ENCODE results near the gene CORO2B.

The CORO2B gene

GRCh38 chr15:68626283-68626682 is 47.5 kb downstream of the CORO2B start:
- DNase-seq (ENCODE audit: low read depth in 3 of 3, low spot score in 1 of 3), result no peak

- no peak for DNase-seq (ENCODE audit: low read depth in 3 of 3, low spot score in 1 of 3)
Observed at GRCh38 chr15:68626739-68627138, 47.9 kb downstream of the CORO2B start.

GRCh38 chr15:68627476-68627875 is 48.7 kb downstream of the CORO2B start:
- DNase-seq (ENCODE audit: low read depth in 3 of 3, low spot score in 1 of 3), result no peak

GRCh38 chr15:68627995-68628394 is 49.2 kb downstream of the CORO2B start:
- DNase-seq (ENCODE audit: low read depth in 3 of 3, low spot score in 1 of 3), result no peak

GRCh38 chr15:68629519-68630210 is 50.9 kb downstream of the CORO2B start:
- no peak for DNase-seq (ENCODE audit: low read depth in 3 of 3, low spot score in 1 of 3)

GRCh38 chr15:68630211-68630555 is 51.4 kb downstream of the CORO2B start:
- DNase-seq (ENCODE audit: low read depth in 3 of 3, low spot score in 1 of 3), result no peak

GRCh38 chr15:68630836-68631235 is 52.0 kb downstream of the CORO2B start:
- no peak for DNase-seq (ENCODE audit: low read depth in 3 of 3, low spot score in 1 of 3)

- DNase-seq (ENCODE audit: low read depth in 3 of 3, low spot score in 1 of 3), result no peak
Observed at GRCh38 chr15:68631601-68632051, 52.8 kb downstream of the CORO2B start.

- no peak for DNase-seq (ENCODE audit: low read depth in 3 of 3, low spot score in 1 of 3)
Observed at GRCh38 chr15:68632101-68632500, 53.3 kb downstream of the CORO2B start.

- no peak for DNase-seq (ENCODE audit: low read depth in 3 of 3, low spot score in 1 of 3)
Observed at GRCh38 chr15:68633231-68634121, 54.7 kb downstream of the CORO2B start.

GRCh38 chr15:68634122-68634482 is 55.3 kb downstream of the CORO2B start:
- DNase-seq (ENCODE audit: low read depth in 3 of 3, low spot score in 1 of 3), result no peak

- DNase-seq (ENCODE audit: low read depth in 3 of 3, low spot score in 1 of 3), result no peak
Observed at GRCh38 chr15:68634531-68634930, 55.7 kb downstream of the CORO2B start.

GRCh38 chr15:68635141-68635540 is 56.3 kb downstream of the CORO2B start:
- no peak for DNase-seq (ENCODE audit: low read depth in 3 of 3, low spot score in 1 of 3)

- no peak for DNase-seq (ENCODE audit: low read depth in 3 of 3, low spot score in 1 of 3)
Observed at GRCh38 chr15:68636256-68636655, 57.5 kb downstream of the CORO2B start.

GRCh38 chr15:68637767-68638404 is 59.1 kb downstream of the CORO2B start:
- DNase-seq (ENCODE audit: low read depth in 3 of 3, low spot score in 1 of 3), result no peak

GRCh38 chr15:68638953-68639515 is 60.2 kb downstream of the CORO2B start:
- DNase-seq (ENCODE audit: low read depth in 3 of 3, low spot score in 1 of 3), result no peak

GRCh38 chr15:68639926-68640600 is 61.3 kb downstream of the CORO2B start:
- DNase-seq (ENCODE audit: low read depth in 3 of 3, low spot score in 1 of 3), result no peak

GRCh38 chr15:68640791-68641331 is 62.1 kb downstream of the CORO2B start:
- DNase-seq (ENCODE audit: low read depth in 3 of 3, low spot score in 1 of 3), result no peak

GRCh38 chr15:68641376-68641775 is 62.6 kb downstream of the CORO2B start:
- DNase-seq (ENCODE audit: low read depth in 3 of 3, low spot score in 1 of 3), result no peak

- no peak for DNase-seq (ENCODE audit: low read depth in 3 of 3, low spot score in 1 of 3)
Observed at GRCh38 chr15:68642491-68642845, 63.7 kb downstream of the CORO2B start.

Data from stimulated activated CD4-positive, alpha-beta T cell treated with anti-CD3 and anti-CD28 coated beads, TNF-alpha, amount 100 ng/mL, for 1 hour (primary cell).